AG04450 (cell line): ENCODE measurements around the gene TMPRSS2. TPM values are rescaled to one million over a fixed set of nuclear protein-coding genes. Genes with fewer than 3 reads are reported as not detected.

Experiments used
- CTCF ChIA-PET: fragments of 300-600, 350-600 bp; formaldehyde crosslinking; extraction: SDS; loops from one replicate; lab custom pipeline; 2022; ENCODE audit warnings: antibody characterized with exemption, inconsistent platforms; lab: Charles Lee
- POLR2A ChIA-PET: fragments of 350-600 bp; formaldehyde crosslinking; extraction: SDS; loops from one replicate; lab custom pipeline; 2021; ENCODE audit warnings: antibody characterized with exemption, inconsistent platforms; lab: Yijun Ruan, JAX
- DNase-seq: peaks from one replicate; pipeline ENCODE4 v3.0.0-alpha.2; 2011; ENCODE audit warnings: low read depth, low spot score
- H3K27ac ChIP-seq: one replicate; pipeline ENCODE4 v1.5.1; 2012; ENCODE audit warnings: low read depth, low read length, control low read depth
- H3K27me3 ChIP-seq: one replicate; pipeline ENCODE4 v1.6.0; 2012; ENCODE audit warnings: low read length; ENCODE audit not compliant: control insufficient read depth, insufficient read depth
- H3K4me3 ChIP-seq: 2 replicates; pipeline ENCODE4 v1.5.1; 2011; ENCODE audit warnings: mild to moderate bottlenecking, low read depth, low read length, control low read depth
- H3K9me3 ChIP-seq: 2 replicates; pipeline ENCODE4 v1.5.1; 2012; ENCODE audit warnings: low read length; ENCODE audit not compliant: control insufficient read depth, insufficient read depth
- CTCF ChIP-seq: IDR thresholded peaks from 2 replicates; pipeline ENCODE4 v1.5.1; 2011; ENCODE audit warnings: low read depth, low read length, control low read depth, inconsistent platforms
- polyA plus RNA-seq: library from polyadenylated mRNA; depleted of rRNA; stranded (reverse); fragments of >200 nt; gene quantifications from 2 replicates; pipeline ENCODE4 v1.2.3, GENCODE V29; 2011

The TMPRSS2 gene
- polyA plus RNA-seq, 1 experiment: not detected

- no peak for TF ChIP-seq CTCF
- Histone ChIP-seq H3K4me3 (no peak overlapping the region), H3K27me3 (peaks cover 12% of the 10 kb centered on the region), H3K27ac (no peak overlapping the region), H3K9me3 (no peaks in the 10 kb centered on the region)
- CTCF ChIA-PET: interaction anchor here (1.0 kb wide), 1 partner anchor 271 kb away, joined by 3 read pairs; no protein-coding TSS in a partner anchor
- no peak for DNase-seq
- POLR2A ChIA-PET: no interaction called here
Observed at GRCh38 chr21:41545500-41546359, 37.8 kb upstream of the TMPRSS2 start.

- CTCF ChIA-PET: no interaction called here
- Histone ChIP-seq H3K9me3 (no peaks in the 10 kb centered on the region), H3K27me3 (peaks cover 10% of the 10 kb centered on the region), H3K4me3 (no peak overlapping the region), H3K27ac (no peak overlapping the region)
- DNase-seq: no peak
- POLR2A ChIA-PET: no interaction called here
- TF ChIP-seq CTCF: no peak
Observed at GRCh38 chr21:41542727-41543126, 34.8 kb upstream of the TMPRSS2 start.

- POLR2A ChIA-PET: no interaction called here
- CTCF ChIA-PET: no interaction called here
Observed at GRCh38 chr21:41537356-41537755, 29.4 kb upstream of the TMPRSS2 start.

GRCh38 chr21:41536827-41537103 is 28.8 kb upstream of the TMPRSS2 start:
- no peak for DNase-seq
- no peaks in the 10 kb centered on the region for H3K9me3 ChIP-seq
- no peak overlapping the region for H3K27ac ChIP-seq
- POLR2A ChIA-PET: no interaction called here
- no peak overlapping the region for H3K4me3 ChIP-seq
- CTCF ChIA-PET: no interaction called here
- H3K27me3 ChIP-seq: peaks cover 18% of the 10 kb centered on the region
- no peak for TF ChIP-seq CTCF

More at GRCh38 chr21:41537356-41537755, 29.4 kb upstream of the TMPRSS2 start:
- no peak for TF ChIP-seq CTCF
- DNase-seq: no peak
- Histone ChIP-seq H3K27ac (no peak overlapping the region), H3K27me3 (peaks cover 18% of the 10 kb centered on the region), H3K4me3 (no peak overlapping the region), H3K9me3 (no peaks in the 10 kb centered on the region)

- no peak overlapping the region for H3K27ac ChIP-seq
- no peak for DNase-seq
- peaks cover 18% of the 10 kb centered on the region for H3K27me3 ChIP-seq
- no peak overlapping the region for H3K4me3 ChIP-seq
- H3K9me3 ChIP-seq: no peaks in the 10 kb centered on the region
- no peak for TF ChIP-seq CTCF
- CTCF ChIA-PET: no interaction called here
- POLR2A ChIA-PET: no interaction called here
Observed at GRCh38 chr21:41536076-41536826, 28.3 kb upstream of the TMPRSS2 start.
